ENCODE data around the gene CD2AP.
"Not testable (repeated sequence)": the region's sequence is repeated elsewhere in the genome, so short reads cannot be mapped to it uniquely, and the experiment has no call there.

CD2AP gene

DNA sequence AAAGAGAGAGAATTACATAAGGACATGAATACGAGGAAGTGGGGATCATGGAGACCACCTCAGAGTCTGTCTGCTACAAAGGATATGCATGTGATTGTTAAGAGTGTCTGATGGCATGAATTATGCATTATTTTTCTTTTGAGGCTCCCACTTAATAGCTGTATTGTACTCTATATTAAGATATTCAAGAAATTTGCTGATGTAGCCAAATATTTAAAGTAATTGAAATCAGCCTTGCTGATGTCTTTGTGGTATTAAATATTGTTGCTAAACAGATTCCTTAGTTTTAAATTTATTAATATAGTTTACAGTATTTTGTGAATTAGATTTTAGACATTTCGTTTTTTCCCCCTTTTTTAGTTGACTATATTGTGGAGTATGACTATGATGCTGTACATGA, 25.3 kb downstream of the CD2AP start:
- DNase-seq = no peak

DNA sequence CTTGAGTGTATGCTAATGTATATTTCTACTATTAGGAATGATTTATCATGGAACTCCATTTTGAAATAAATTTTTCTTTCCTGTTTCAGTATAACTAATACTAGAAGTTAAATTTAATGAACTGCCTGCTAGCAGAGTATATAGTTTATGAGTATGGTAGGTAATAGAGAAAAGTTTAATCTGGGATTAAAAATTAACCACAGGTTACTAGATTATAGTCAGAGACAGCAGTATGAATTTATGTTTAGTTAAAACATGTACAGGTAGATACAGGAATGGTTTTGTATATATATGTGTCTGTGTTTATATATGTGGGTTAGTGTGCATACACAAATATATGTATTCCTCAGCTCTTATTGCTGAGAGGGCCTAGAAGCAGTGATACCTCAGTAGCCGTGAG, 32.3 kb downstream of the CD2AP start:
- no peak for DNase-seq

- DNase-seq = no peak
These were observed 35.3 kb downstream of the CD2AP start for GRCh38 chr6:47512872-47513271.

- no peak for DNase-seq
These were observed 41.7 kb downstream of the CD2AP start for GRCh38 chr6:47519279-47519678.

DNA sequence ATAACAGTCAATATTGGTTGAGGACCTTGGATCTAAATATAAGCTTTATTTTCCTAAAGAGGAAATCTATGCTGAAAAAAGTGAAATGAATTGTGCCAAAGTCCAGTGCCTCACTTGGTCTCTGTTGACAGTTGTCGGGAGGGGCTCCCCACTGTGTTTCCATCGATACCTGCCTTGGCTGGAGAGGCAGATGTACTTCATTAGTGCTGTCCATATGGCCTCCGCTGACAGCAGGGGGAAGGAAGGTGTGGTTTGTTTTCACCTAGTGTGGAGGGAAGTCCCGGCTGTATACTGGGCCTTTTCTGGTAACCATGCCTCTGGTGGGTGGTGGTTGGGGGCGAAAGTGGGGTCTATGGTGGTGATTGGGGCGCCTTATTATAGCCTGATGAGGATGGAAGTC, 42.7 kb downstream of the CD2AP start:
- no peak for DNase-seq

GRCh38 chr6:47521961-47522360, 44.4 kb downstream of the CD2AP start:
- DNase-seq = no peak

DNA sequence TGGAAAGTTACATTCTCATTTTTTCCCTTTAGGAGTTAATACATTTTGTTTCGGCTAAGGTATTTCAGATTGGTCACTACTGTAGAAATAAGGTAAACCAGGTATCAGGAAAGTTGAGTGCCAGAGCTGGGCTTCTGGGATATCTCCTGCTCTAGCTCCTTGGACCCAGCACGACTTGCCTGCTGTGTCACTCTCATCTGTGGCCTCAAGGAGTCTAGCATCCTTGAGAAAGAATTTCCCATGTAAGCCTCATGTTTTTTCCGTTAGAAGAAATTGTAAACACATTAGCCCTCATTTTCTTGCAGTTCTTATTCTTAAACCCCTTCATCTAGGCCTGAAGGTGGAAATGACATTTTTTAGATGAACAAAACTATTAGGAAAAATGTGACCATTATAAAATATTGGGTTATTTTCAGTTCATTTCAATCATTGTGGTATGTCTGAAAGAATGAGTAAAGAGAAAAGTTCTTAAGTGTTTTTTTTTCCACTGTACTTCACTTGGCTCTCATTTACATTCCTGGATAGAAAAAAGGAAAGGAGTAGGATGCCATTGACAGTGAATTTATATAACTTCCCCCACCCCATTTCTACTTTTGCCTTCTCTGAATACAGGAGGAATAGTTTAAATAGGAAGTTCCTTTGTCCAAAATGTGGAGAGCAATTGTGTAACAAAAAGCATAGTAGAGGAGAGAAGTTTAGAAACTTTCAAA, 46.7 kb downstream of the CD2AP start:
- no peak for DNase-seq

- no peak for DNase-seq
These were observed 47.9 kb downstream of the CD2AP start for GRCh38 chr6:47525330-47526057.

GRCh38 chr6:47527274-47527673, 49.7 kb downstream of the CD2AP start:
- DNase-seq = no peak

- DNase-seq = no peak
These were observed 52.1 kb downstream of the CD2AP start for GRCh38 chr6:47529734-47530133.

DNA sequence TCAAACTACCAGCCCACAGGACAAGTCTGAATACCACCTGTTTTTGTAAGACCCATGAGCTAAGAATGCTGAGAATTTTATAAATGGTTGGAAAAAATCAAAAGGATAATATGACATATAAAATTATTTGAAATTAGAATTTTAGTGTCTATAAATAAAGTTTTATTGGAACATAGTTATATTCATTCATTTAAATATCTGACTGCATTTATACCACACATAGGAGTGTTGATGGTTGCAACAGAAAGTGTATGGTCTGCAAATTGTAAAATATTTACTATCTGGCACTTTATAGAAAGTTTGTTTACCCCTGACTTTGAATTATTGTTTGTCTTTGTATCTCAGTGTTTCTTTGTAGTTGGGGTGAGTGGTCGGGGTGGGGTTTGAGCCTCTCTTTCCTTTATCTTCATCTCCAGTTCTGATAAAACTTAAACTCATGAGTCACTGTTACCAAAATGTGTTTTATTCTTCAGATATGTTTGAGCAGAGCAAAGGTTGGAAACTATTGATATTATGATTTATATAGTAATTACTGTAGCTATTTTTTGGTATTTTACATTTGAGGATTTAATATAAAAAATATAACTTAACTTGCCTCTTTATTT, 55.5 kb downstream of the CD2AP start:
- no peak for DNase-seq

DNA sequence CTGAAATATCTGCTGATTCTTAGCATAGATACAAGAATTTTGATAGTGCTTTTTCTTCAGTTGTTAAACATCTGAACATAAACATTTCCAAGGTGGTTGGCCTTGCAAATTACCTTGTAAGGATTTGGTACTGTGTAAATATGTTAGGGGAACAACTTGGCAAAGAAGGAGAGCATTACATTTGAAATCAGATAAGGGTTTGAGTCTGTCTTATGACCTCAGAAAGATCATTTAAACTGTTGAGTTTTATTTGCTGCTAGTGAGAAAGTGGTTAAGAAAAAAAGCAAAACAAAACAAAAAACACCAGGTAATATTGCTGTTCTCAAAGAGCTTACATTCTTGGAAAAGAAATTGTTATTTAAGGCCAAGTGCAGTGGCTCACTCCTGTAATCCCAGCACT, 56.5 kb downstream of the CD2AP start:
- DNase-seq = no peak

DNA sequence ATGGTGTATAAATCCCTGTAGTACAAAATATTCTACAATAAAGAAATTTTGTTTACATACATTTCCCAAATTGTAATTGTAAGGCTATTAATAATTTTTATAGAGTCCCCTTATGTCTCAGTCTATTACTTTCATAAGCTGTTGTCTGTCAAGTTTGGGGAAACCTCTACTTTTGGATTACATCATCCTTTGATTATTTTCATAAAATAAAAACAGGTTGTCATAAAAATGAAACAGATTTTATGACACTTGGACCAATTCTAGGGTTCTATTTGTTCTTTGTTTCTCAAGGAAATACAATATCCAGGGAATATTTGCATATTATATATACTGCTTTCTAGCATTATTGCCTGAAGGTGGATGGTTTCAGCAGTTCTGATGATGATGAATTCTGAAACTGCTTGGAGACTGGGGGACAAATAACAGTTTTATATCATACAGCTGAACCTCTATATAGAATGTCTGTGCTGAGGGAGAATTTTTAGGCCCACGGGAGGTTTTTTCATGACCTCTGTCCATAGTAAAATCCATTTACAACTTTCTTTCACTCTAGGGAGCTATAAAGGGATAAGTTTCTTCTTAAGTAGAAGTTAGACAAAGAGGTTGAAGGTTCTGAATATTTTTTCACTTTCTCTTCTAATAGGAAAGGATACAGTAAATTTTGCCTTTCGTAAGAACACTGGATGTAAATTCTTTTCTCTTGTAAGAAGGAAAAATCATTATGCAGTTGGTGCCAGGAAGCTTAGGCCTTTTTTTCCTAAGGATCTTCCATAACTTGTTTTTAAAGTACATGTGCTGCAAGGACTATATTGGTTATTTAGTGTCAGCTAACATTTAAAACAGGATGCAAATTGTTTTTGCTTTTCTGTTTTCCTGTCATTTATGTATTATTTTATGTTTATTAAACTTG, 58.0 kb downstream of the CD2AP start:
- DNase-seq = no peak

DNA sequence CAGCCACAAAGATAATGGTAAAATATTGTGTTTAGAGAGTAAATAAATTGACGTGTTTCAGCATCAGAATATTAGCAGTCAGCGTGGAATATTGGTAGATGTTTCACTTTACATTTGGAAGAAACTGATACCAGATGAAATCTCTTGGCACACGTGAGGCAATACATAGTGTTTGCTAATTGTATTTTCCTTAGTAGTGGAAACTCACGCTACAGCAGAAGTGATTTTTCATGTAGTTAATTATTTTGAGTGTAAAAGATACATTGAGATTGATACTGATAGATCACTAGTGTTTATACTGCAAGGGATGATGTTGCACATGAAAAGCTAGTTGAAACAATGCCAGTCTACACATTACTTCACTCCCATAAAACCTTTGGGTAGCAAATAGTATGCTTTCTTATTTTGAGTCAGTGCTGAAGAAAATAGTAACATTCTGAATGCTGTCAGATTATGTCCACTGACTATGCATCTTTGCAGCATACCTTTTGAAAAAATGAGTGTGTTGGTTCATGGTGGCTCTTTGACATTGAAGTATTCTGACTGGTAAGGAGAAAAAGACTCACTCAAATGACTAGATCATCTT, 59.3 kb downstream of the CD2AP start:
- no peak for DNase-seq

GRCh38 chr6:47545223-47545622, 67.6 kb downstream of the CD2AP start:
- no peak for DNase-seq

- DNase-seq = no peak
These were observed 74.1 kb downstream of the CD2AP start for GRCh38 chr6:47551670-47552069.

- no peak for DNase-seq
These were observed 74.7 kb downstream of the CD2AP start for GRCh38 chr6:47552319-47552718.

- not testable (repeated sequence) for DNase-seq
These were observed 75.7 kb downstream of the CD2AP start for GRCh38 chr6:47553243-47553642.

DNA sequence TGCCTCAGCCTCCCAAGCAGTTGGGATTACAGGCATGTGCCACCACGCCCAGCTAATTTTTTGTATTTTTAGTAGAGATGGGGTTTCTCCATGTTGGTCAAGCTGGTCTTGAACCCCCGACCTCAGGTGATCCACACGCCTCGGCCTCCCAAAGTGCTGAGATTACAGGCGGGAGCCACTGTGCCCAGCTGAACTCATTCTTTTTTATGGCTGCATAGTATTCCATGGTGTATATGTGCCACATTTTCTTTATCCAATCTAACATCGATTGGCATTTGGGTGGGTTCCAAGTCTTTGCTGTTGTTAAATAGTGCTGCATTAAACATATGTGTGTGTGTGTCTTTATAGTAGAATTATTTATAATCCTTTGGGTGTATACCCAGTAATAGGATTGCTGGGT, 78.9 kb downstream of the CD2AP start:
- DNase-seq = not testable (repeated sequence)

DNA sequence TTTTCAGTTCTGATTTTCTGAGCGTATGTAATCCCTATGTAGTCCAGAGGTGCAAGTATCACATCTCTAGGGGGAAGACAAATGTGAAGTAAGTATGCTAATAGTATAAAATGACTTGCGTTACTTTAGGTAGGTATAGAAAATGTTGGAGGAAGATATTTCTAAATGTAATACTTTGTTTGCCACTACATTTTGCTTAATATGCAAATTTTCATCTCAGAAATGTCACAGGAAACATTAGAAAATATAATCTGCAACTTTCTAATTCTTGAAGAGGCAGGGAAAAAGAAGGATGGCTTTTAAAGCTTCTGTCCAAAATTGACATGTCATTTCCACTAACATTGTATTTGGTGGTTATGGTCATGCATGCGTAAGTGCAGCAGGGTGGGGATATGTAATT, 85.6 kb downstream of the CD2AP start:
- no peak for DNase-seq

GRCh38 chr6:47566602-47567001, 89.0 kb downstream of the CD2AP start:
- not testable (repeated sequence) for DNase-seq

DNA sequence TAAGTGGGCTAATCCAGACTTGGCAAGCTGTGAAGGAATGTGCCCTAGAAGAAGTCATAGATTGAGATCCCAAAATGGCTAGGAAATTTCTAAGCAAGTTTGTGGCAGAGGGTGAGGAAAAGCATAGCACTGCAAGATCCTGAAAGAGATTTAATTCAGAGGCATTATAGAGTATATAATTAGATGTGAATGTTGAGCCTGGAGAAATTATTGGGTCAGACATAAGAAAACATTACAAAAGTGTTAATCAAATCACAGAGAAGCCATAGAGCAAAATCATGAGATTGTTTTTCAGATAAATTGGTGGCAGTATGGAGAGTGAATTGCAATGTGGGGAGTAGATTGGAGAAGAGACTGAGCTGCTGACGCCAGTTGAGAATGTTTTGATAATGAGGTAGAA, 90.0 kb downstream of the CD2AP start:
- no peak for DNase-seq

DNA sequence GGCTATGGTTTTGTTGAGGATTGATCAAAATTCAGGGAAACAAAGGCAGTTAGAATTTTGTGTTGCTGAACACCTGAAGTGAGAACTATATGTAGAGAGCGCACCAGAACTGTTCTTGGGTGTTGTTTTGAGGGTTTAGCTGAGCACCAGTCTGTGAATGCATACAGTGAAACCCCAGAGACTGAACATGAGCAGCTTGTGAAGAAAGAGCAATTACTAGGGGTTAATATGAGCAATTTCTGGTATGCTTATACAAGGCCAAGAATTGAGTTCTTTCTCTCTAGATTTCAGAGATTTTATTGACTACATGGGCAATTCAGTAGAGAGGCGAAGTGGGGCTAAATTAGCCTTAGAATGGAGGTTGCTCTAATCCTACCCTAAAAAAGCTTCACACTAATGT, 93.9 kb downstream of the CD2AP start:
- DNase-seq = no peak

All from activated CD4-positive, CD25-positive, alpha-beta regulatory T cell (primary cell).